ENCODE results near the gene MET. TPM values are rescaled to one million over a fixed set of nuclear protein-coding genes. Genes with fewer than 3 reads are reported as not detected.

Gene MET
- 103 and 106 TPM in 2 replicates for total RNA-seq

DNA sequence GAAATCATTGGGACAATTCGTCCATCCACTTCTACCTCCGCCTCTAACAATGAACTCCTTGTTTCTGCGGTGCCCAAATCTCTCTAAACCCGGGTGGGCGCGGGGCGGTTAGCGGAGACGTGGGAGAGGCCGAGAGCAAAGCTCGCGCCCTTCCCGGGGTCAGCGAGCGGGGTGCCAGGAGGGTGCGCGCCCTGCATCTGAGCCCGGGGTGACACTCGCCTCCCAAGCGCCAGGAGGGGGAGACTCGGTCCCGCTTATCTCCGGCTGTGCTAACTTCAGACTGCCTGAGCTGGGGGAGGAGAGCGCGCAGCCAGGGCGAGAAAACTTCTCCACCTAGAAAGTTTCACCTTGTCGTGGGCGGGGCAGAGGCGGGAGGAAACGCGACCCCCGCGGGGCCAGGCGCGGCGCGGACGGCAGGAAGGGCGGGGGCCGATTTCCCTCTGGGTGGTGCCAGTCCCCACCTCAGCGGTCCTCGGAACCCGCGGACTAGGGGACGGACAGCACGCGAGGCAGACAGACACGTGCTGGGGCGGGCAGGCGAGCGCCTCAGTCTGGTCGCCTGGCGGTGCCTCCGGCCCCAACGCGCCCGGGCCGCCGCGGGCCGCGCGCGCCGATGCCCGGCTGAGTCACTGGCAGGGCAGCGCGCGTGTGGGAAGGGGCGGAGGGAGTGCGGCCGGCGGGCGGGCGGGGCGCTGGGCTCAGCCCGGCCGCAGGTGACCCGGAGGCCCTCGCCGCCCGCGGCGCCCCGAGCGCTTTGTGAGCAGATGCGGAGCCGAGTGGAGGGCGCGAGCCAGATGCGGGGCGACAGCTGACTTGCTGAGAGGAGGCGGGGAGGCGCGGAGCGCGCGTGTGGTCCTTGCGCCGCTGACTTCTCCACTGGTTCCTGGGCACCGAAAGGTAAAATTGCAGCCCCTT is at the start of gene MET:
MET (plus strand) TSS at position 516 of the 915 bp plus-strand sequence. CDS start 26,889 bp downstream, outside the sequence.

Other genes starting within 250 kb of the MET start
- 275 and 368 TPM in 2 replicates for gene CAV2, start 172.5 kb upstream of the MET start, total RNA-seq
- 1,540 and 2,359 TPM in 2 replicates for gene CAV1, start 147.2 kb upstream of the MET start, total RNA-seq
- 252 and 272 TPM in 2 replicates for gene CAPZA2, start 190.4 kb downstream of the MET start, total RNA-seq